ENCODE measurements around the gene IL16. TPM values are rescaled to one million over a fixed set of nuclear protein-coding genes. Genes with fewer than 3 reads are reported as not detected.

Gene IL16
- polyA plus RNA-seq, 1 donor (not counting 4 experiments of a cell fraction or from before 2014, with no cell fraction given), result not detected

GRCh38 chr15:81289910-81290309, 93.2 kb downstream of the IL16 start:
- H3K27me3 ChIP-seq (ENCODE audit: control insufficient read depth, extremely low read depth, insufficient read depth, low read length), result no peaks in the 10 kb centered on the region
- dilution Hi-C loops (cut with MboI; ENCODE audit: extremely low pct_ligation_motif_present, low sequenced_read_pairs), result loop anchor here (5.0 kb wide), 1 partner anchor 107 kb away; no protein-coding TSS in a partner anchor
- no peak overlapping the region for H2AFZ ChIP-seq (ENCODE audit: control insufficient read depth, low read length)
- no peak overlapping the region for H3K27ac ChIP-seq (ENCODE audit: control insufficient read depth, insufficient read depth, low read length)
- no peaks in the 10 kb centered on the region for H3K79me2 ChIP-seq (ENCODE audit: control insufficient read depth, insufficient read depth, low read length)
- DNase-seq (ENCODE audit: low read depth, low spot score) (no peak), FAIRE-seq (no peak)
- no peaks in the 10 kb centered on the region for H3K9me3 ChIP-seq (ENCODE audit: control insufficient read depth, low read depth, low read length)
- H4K20me1 ChIP-seq (ENCODE audit: control insufficient read depth, extremely low read depth, insufficient read depth, low read length), result no peaks in the 10 kb centered on the region
- no peaks in the 10 kb centered on the region for H3K4me1 ChIP-seq (ENCODE audit: control insufficient read depth, extremely low read depth, insufficient read depth, low read length)
- no peak overlapping the region for H3K9ac ChIP-seq (ENCODE audit: control insufficient read depth, extremely low read depth, insufficient read depth, low read length)
- H3K9me1 ChIP-seq (ENCODE audit: control insufficient read depth, extremely low read depth, insufficient read depth, low read length), result no peaks in the 10 kb centered on the region
- H3K4me3 ChIP-seq (ENCODE audit: control insufficient read depth in 2 of 3, extremely low read depth in 1 of 3, insufficient read depth in 2 of 3, low read depth in 1 of 3, low read length in 3 of 3), result no peak overlapping the region
- no peak overlapping the region for H3K4me2 ChIP-seq (ENCODE audit: control insufficient read depth, extremely low read depth, insufficient read depth, low read depth, low read length)
- TF ChIP-seq, protein P1, sequence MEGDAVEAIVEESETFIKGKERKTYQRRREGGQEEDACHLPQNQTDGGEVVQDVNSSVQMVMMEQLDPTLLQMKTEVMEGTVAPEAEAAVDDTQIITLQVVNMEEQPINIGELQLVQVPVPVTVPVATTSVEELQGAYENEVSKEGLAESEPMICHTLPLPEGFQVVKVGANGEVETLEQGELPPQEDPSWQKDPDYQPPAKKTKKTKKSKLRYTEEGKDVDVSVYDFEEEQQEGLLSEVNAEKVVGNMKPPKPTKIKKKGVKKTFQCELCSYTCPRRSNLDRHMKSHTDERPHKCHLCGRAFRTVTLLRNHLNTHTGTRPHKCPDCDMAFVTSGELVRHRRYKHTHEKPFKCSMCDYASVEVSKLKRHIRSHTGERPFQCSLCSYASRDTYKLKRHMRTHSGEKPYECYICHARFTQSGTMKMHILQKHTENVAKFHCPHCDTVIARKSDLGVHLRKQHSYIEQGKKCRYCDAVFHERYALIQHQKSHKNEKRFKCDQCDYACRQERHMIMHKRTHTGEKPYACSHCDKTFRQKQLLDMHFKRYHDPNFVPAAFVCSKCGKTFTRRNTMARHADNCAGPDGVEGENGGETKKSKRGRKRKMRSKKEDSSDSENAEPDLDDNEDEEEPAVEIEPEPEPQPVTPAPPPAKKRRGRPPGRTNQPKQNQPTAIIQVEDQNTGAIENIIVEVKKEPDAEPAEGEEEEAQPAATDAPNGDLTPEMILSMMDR (optimal IDR thresholded peaks at IDR 0.05 in 1 of 3, IDR thresholded peaks at IDR 0.05 in 1 of 3, conservative IDR thresholded peaks at IDR 0.05 in 1 of 3; ENCODE audit: extremely low read depth in 1 of 3, insufficient read depth in 2 of 3, low read length in 3 of 3), result no peak
- TF ChIP-seq EZH2 (IDR thresholded peaks at IDR 0.05; ENCODE audit: low read length), result no peak
- no peaks in the 10 kb centered on the region for H3K36me3 ChIP-seq (ENCODE audit: control insufficient read depth in 2 of 2, extremely low read depth in 1 of 2, insufficient read depth in 2 of 2, low read length in 2 of 2)

GRCh38 chr15:81291916-81292522, 95.3 kb downstream of the IL16 start:
- no peak overlapping the region for H3K27ac ChIP-seq (ENCODE audit: control insufficient read depth, insufficient read depth, low read length)
- DNase-seq (ENCODE audit: low read depth, low spot score) (no peak), FAIRE-seq (no peak)
- no peak overlapping the region for H3K9ac ChIP-seq (ENCODE audit: control insufficient read depth, extremely low read depth, insufficient read depth, low read length)
- H3K4me2 ChIP-seq (ENCODE audit: control insufficient read depth, extremely low read depth, insufficient read depth, low read depth, low read length), result no peak overlapping the region
- no peak overlapping the region for H3K4me3 ChIP-seq (ENCODE audit: control insufficient read depth in 2 of 3, extremely low read depth in 1 of 3, insufficient read depth in 2 of 3, low read depth in 1 of 3, low read length in 3 of 3)
- no peak overlapping the region for H2AFZ ChIP-seq (ENCODE audit: control insufficient read depth, low read length)
- dilution Hi-C loops (cut with MboI; ENCODE audit: extremely low pct_ligation_motif_present, low sequenced_read_pairs), result loop anchor here (5.0 kb wide), 1 partner anchor 105 kb away; no protein-coding TSS in a partner anchor
- no peaks in the 10 kb centered on the region for H3K36me3 ChIP-seq (ENCODE audit: control insufficient read depth in 2 of 2, extremely low read depth in 1 of 2, insufficient read depth in 2 of 2, low read length in 2 of 2)
- no peaks in the 10 kb centered on the region for H3K27me3 ChIP-seq (ENCODE audit: control insufficient read depth, extremely low read depth, insufficient read depth, low read length)
- no peak for TF ChIP-seq EZH2 (IDR thresholded peaks at IDR 0.05; ENCODE audit: low read length)
- TF ChIP-seq, protein P1 (optimal IDR thresholded peaks at IDR 0.05 in 1 of 3, IDR thresholded peaks at IDR 0.05 in 1 of 3, conservative IDR thresholded peaks at IDR 0.05 in 1 of 3; ENCODE audit: extremely low read depth in 1 of 3, insufficient read depth in 2 of 3, low read length in 3 of 3), result no peak
- peaks cover 5% of the 10 kb centered on the region for H3K4me1 ChIP-seq (ENCODE audit: control insufficient read depth, extremely low read depth, insufficient read depth, low read length)
- H4K20me1 ChIP-seq (ENCODE audit: control insufficient read depth, extremely low read depth, insufficient read depth, low read length), result no peaks in the 10 kb centered on the region
- no peaks in the 10 kb centered on the region for H3K9me3 ChIP-seq (ENCODE audit: control insufficient read depth, low read depth, low read length)
- no peaks in the 10 kb centered on the region for H3K79me2 ChIP-seq (ENCODE audit: control insufficient read depth, insufficient read depth, low read length)
- no peaks in the 10 kb centered on the region for H3K9me1 ChIP-seq (ENCODE audit: control insufficient read depth, extremely low read depth, insufficient read depth, low read length)

All from keratinocyte (primary cell).